ENCODE results near the gene ADO. TPM values are rescaled to one million over a fixed set of nuclear protein-coding genes. Genes with fewer than 3 reads are reported as not detected.

ADO gene
- total and polyA plus RNA-seq, 2 of the 4 experiments (the other 2 are of a cell fraction) = 8.0 to 8.1 TPM

DNA sequence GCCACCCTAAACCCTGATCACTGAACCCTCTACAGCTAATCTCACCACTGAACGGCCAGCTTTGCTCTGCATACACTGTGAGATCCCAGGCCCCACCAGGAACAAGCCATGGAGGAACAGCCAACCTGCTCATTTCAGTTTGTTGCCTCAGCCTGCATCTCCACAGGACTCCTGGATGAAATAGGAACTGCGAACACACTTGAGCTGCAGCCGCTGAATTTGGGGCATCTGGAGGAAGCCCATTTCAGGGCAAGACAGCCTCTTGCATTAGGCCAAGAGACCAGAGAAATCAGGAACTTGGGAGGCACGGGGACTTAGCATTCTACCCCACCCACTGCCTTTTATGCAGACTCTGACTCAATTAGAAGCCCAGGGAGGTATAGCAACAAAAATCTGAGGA lies 26.2 kb downstream of the ADO start:
- CTCF ChIA-PET = no interaction called here

More for the DNA sequence above, 26.2 kb downstream of the ADO start:
- Histone ChIP-seq H3K79me1 (ENCODE audit: low read depth in 1 of 2, low read length in 2 of 2) (no peaks in the 10 kb centered on the region), H2AK5ac (ENCODE audit: low read depth, low read length) (no peak overlapping the region), H3K18ac (ENCODE audit: low read depth, low read length) (no peak overlapping the region), H2AK9ac (replicated peaks; ENCODE audit: low read depth, low read length, poor library complexity) (no peak overlapping the region), H3K9ac (ENCODE audit: low read depth, low read length) (no peak overlapping the region), H3K9me1 (ENCODE audit: insufficient read depth, low read length) (no peaks in the 10 kb centered on the region), H4K5ac (ENCODE audit: low read depth, low read length) (no peak overlapping the region), H4K20me1 (ENCODE audit: insufficient read depth, low read length) (no peaks in the 10 kb centered on the region), H3K27ac (ENCODE audit: insufficient read depth, low read length) (no peak overlapping the region), H3K4ac (ENCODE audit: low read depth, low read length) (no peak overlapping the region), H3K23ac (ENCODE audit: low read depth, low read length) (no peak overlapping the region), H3K56ac (ENCODE audit: extremely low read depth, insufficient read depth, low read length) (no peak overlapping the region), H4K8ac (ENCODE audit: low read depth in 2 of 2, low read length in 2 of 2) (no peak overlapping the region), H3K36me3 (ENCODE audit: control insufficient read depth, insufficient read depth, low read length) (no peaks in the 10 kb centered on the region), H3K27me3 (ENCODE audit: control insufficient read depth, insufficient read depth, low read length) (peaks cover 14% of the 10 kb centered on the region), H3K4me3 (ENCODE audit: insufficient read depth, low read depth, low read length) (no peak overlapping the region), H3K4me2 (ENCODE audit: low read depth, low read length) (no peak overlapping the region), H3K4me1 (ENCODE audit: control insufficient read depth, insufficient read depth, low read length) (0 out of 2 replicates have a peak, but pooled peaks cover 1% of the 10 kb centered on the region), H4K91ac (ENCODE audit: insufficient read depth, low read depth, low read length) (no peak overlapping the region), H2BK20ac (ENCODE audit: low read depth, low read length) (no peak overlapping the region), H2BK5ac (ENCODE audit: low read depth, low read length, poor library complexity, severe bottlenecking) (no peak overlapping the region), H2BK120ac (ENCODE audit: low read depth, low read length) (no peak overlapping the region), H2BK15ac (ENCODE audit: low read depth, low read length) (no peak overlapping the region), H3K9me3 (ENCODE audit: control insufficient read depth, insufficient read depth, low read length) (no peaks in the 10 kb centered on the region), H3K14ac (replicated peaks; ENCODE audit: low read depth, low read length) (no peak overlapping the region), H2AFZ (replicated peaks; ENCODE audit: low read length, poor library complexity) (no peak overlapping the region)
- BruUV-seq (replicated peaks) = no TSS peak
- intact Hi-C loops (cut with micrococcal nuclease) (no loop called here), dilution Hi-C loops (cut with HindIII; ENCODE audit: low sequenced_read_pairs, unreplicated experiment) (no loop called here), in situ Hi-C loops (cut with MboI; ENCODE audit: low sequenced_read_pairs) (no loop called here)
- ATAC-seq (ENCODE audit: low read depth) = no peak
- POLR2A ChIA-PET (ENCODE audit: unreplicated experiment) = interaction anchor here (0.5 kb wide), 1 partner anchor 266 kb away, joined by 4 read pairs; no protein-coding TSS in a partner anchor
- WGBS, 2 experiments (ENCODE audit: extremely low coverage in 2 of 2, insufficient read length in 1 of 2) = 94% methylated on average over 3 of the region's 4 CpGs; no CpG with 5 or more reads in 1 of the 2 experiments
- TF ChIP-seq RAD21 (IDR thresholded peaks at IDR 0.05; ENCODE audit: low read length) = no peak
- no peak for TF ChIP-seq CHD1 (IDR thresholded peaks at IDR 0.05; ENCODE audit: low read depth, low read length)
- no peak for TF ChIP-seq CEBPB (IDR thresholded peaks at IDR 0.05; ENCODE audit: low read depth, low read length)
- no peak for TF ChIP-seq RCOR1 (IDR thresholded peaks at IDR 0.05; ENCODE audit: insufficient replicate concordance, low read length)
- no peak for TF ChIP-seq MXI1 (IDR thresholded peaks at IDR 0.05; ENCODE audit: borderline replicate concordance, low read depth, low read length)
- TF ChIP-seq SMC3 (IDR thresholded peaks at IDR 0.05; ENCODE audit: low read depth, low read length) = no peak
- no peak for TF ChIP-seq BHLHE40 (IDR thresholded peaks at IDR 0.05; ENCODE audit: low read depth, low read length)
- TF ChIP-seq RFX5 (IDR thresholded peaks at IDR 0.05; ENCODE audit: low read depth, low read length) = no peak
- TF ChIP-seq, protein P1, sequence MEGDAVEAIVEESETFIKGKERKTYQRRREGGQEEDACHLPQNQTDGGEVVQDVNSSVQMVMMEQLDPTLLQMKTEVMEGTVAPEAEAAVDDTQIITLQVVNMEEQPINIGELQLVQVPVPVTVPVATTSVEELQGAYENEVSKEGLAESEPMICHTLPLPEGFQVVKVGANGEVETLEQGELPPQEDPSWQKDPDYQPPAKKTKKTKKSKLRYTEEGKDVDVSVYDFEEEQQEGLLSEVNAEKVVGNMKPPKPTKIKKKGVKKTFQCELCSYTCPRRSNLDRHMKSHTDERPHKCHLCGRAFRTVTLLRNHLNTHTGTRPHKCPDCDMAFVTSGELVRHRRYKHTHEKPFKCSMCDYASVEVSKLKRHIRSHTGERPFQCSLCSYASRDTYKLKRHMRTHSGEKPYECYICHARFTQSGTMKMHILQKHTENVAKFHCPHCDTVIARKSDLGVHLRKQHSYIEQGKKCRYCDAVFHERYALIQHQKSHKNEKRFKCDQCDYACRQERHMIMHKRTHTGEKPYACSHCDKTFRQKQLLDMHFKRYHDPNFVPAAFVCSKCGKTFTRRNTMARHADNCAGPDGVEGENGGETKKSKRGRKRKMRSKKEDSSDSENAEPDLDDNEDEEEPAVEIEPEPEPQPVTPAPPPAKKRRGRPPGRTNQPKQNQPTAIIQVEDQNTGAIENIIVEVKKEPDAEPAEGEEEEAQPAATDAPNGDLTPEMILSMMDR (conservative IDR thresholded peaks at IDR 0.05; ENCODE audit: low read depth, low read length) = no peak
- TF ChIP-seq MAFK (IDR thresholded peaks at IDR 0.05; ENCODE audit: low read depth, low read length) = no peak
- TF ChIP-seq, protein P2, sequence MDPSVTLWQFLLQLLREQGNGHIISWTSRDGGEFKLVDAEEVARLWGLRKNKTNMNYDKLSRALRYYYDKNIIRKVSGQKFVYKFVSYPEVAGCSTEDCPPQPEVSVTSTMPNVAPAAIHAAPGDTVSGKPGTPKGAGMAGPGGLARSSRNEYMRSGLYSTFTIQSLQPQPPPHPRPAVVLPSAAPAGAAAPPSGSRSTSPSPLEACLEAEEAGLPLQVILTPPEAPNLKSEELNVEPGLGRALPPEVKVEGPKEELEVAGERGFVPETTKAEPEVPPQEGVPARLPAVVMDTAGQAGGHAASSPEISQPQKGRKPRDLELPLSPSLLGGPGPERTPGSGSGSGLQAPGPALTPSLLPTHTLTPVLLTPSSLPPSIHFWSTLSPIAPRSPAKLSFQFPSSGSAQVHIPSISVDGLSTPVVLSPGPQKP (IDR thresholded peaks at IDR 0.05; ENCODE audit: borderline replicate concordance, low read depth, low read length) = no peak
- TF ChIP-seq FOS (IDR thresholded peaks at IDR 0.05; ENCODE audit: low read depth, low read length) = no peak
- TF ChIP-seq MAZ (IDR thresholded peaks at IDR 0.05; ENCODE audit: borderline replicate concordance, low read depth, low read length) = no peak
- TF ChIP-seq, protein P3, sequence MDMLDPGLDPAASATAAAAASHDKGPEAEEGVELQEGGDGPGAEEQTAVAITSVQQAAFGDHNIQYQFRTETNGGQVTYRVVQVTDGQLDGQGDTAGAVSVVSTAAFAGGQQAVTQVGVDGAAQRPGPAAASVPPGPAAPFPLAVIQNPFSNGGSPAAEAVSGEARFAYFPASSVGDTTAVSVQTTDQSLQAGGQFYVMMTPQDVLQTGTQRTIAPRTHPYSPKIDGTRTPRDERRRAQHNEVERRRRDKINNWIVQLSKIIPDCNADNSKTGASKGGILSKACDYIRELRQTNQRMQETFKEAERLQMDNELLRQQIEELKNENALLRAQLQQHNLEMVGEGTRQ (IDR thresholded peaks at IDR 0.05; ENCODE audit: low read depth, low read length) = no peak
- no peak for TF ChIP-seq POLR2A (IDR thresholded peaks at IDR 0.05; ENCODE audit: low read depth, low read length)
- no peak for TF ChIP-seq NFE2L2 (IDR thresholded peaks at IDR 0.05; ENCODE audit: low read depth, low read length)
- no peak for DNase-seq

Measured in IMR-90 (cell line).